Activated CD4-positive, alpha-beta T cell treated with anti-CD3 and anti-CD28 coated beads, Interleukin-2, amount 10 ng/mL, durations not matched to agents 24 days and 14 days (primary cell): ENCODE results near the gene MITF. TPM values are rescaled to one million over a fixed set of nuclear protein-coding genes. Genes with fewer than 3 reads are reported as not detected.

Experiments
- DNase-seq: peaks from one replicate; pipeline ENCODE4 v3.0.0; 2022
- H3K27ac Mint-ChIP-seq: one replicate; pipeline ENCODE4 v1.8.0; 2022; ENCODE audit warnings: mild to moderate bottlenecking, mixed read lengths
- H3K27me3 Mint-ChIP-seq: one replicate; pipeline ENCODE4 v1.8.0; 2022; ENCODE audit warnings: mixed read lengths
- H3K36me3 Mint-ChIP-seq: one replicate; pipeline ENCODE4 v1.8.0; 2022; ENCODE audit warnings: low read depth, mild to moderate bottlenecking, mixed read lengths
- H3K4me1 Mint-ChIP-seq: one replicate; pipeline ENCODE4 v1.8.0; 2021; ENCODE audit warnings: mixed read lengths
- H3K4me3 Mint-ChIP-seq: one replicate; pipeline ENCODE4 v1.8.0; 2022; ENCODE audit warnings: mild to moderate bottlenecking, moderate library complexity, mixed read lengths
- H3K9me3 Mint-ChIP-seq: one replicate; pipeline ENCODE4 v1.8.0; 2021; ENCODE audit warnings: mixed read lengths
- intact Hi-C: fragments of 100-400 bp; cut with micrococcal nuclease; formaldehyde crosslinking; loops from one replicate; pipeline ENCODE4 v1.15.1; 2023
- total RNA-seq: library from RNA; stranded (reverse); gene quantifications from 2 replicates; pipeline ENCODE4 v1.2.3, GENCODE V29; 2022

The MITF gene
- total RNA-seq, 1 donor from 2014 or later, result 0.16 TPM

GRCh38 chr3:69807674-69808073 is 68.4 kb downstream of the MITF start:
- no peaks in the 10 kb centered on the region for H3K9me3 Mint-ChIP-seq
- H3K4me1 Mint-ChIP-seq, result no peaks in the 10 kb centered on the region
- no peak overlapping the region for H3K4me3 Mint-ChIP-seq
- no peak overlapping the region for H3K27ac Mint-ChIP-seq
- no peaks in the 10 kb centered on the region for H3K36me3 Mint-ChIP-seq
- H3K27me3 Mint-ChIP-seq, result no peaks in the 10 kb centered on the region
- DNase-seq, result no peak
- intact Hi-C loops, result no loop called here

- H3K4me1 Mint-ChIP-seq, result no peaks in the 10 kb centered on the region
- H3K4me3 Mint-ChIP-seq, result no peak overlapping the region
- H3K36me3 Mint-ChIP-seq, result no peaks in the 10 kb centered on the region
- intact Hi-C loops, result no loop called here
- no peaks in the 10 kb centered on the region for H3K27me3 Mint-ChIP-seq
- H3K27ac Mint-ChIP-seq, result no peak overlapping the region
- no peak for DNase-seq
- H3K9me3 Mint-ChIP-seq, result no peaks in the 10 kb centered on the region
Measured at GRCh38 chr3:69809076-69809835, 70.0 kb downstream of the MITF start.

GRCh38 chr3:69811452-69812401 is 72.5 kb downstream of the MITF start:
- no peak for DNase-seq
- H3K36me3 Mint-ChIP-seq, result no peaks in the 10 kb centered on the region
- H3K9me3 Mint-ChIP-seq, result no peaks in the 10 kb centered on the region
- H3K4me3 Mint-ChIP-seq, result no peak overlapping the region
- H3K27me3 Mint-ChIP-seq, result no peaks in the 10 kb centered on the region
- H3K27ac Mint-ChIP-seq, result no peak overlapping the region
- no peaks in the 10 kb centered on the region for H3K4me1 Mint-ChIP-seq
- intact Hi-C loops, result no loop called here

GRCh38 chr3:69815970-69816369 is 76.7 kb downstream of the MITF start:
- Mint-ChIP-seq H3K27ac (no peak overlapping the region), H3K27me3 (no peaks in the 10 kb centered on the region), H3K4me3 (no peak overlapping the region), H3K4me1 (no peaks in the 10 kb centered on the region), H3K9me3 (no peaks in the 10 kb centered on the region), H3K36me3 (no peaks in the 10 kb centered on the region)
- no peak for DNase-seq
- intact Hi-C loops, result no loop called here

GRCh38 chr3:69817988-69818387 is 78.7 kb downstream of the MITF start:
- Mint-ChIP-seq H3K27me3 (no peaks in the 10 kb centered on the region), H3K4me3 (no peak overlapping the region), H3K36me3 (no peaks in the 10 kb centered on the region)

GRCh38 chr3:69819282-69819681 is 80.0 kb downstream of the MITF start:
- no peaks in the 10 kb centered on the region for H3K27me3 Mint-ChIP-seq
- no peaks in the 10 kb centered on the region for H3K4me1 Mint-ChIP-seq
- intact Hi-C loops, result no loop called here
- no peak for DNase-seq
- H3K4me3 Mint-ChIP-seq, result no peak overlapping the region
- H3K36me3 Mint-ChIP-seq, result no peaks in the 10 kb centered on the region
- no peak overlapping the region for H3K27ac Mint-ChIP-seq
- no peaks in the 10 kb centered on the region for H3K9me3 Mint-ChIP-seq

More at GRCh38 chr3:69817988-69818387, 78.7 kb downstream of the MITF start:
- Mint-ChIP-seq H3K4me1 (no peaks in the 10 kb centered on the region), H3K27ac (no peak overlapping the region), H3K9me3 (no peaks in the 10 kb centered on the region)
- no peak for DNase-seq
- intact Hi-C loops, result no loop called here

GRCh38 chr3:69821133-69821532 is 81.9 kb downstream of the MITF start:
- Mint-ChIP-seq H3K27ac (no peak overlapping the region), H3K36me3 (no peaks in the 10 kb centered on the region), H3K4me1 (no peaks in the 10 kb centered on the region), H3K9me3 (peaks cover 2% of the 10 kb centered on the region), H3K27me3 (no peaks in the 10 kb centered on the region), H3K4me3 (no peak overlapping the region)
- DNase-seq, result no peak
- intact Hi-C loops, result no loop called here

GRCh38 chr3:69823743-69824142 is 84.5 kb downstream of the MITF start:
- intact Hi-C loops, result no loop called here
- H3K4me3 Mint-ChIP-seq, result no peak overlapping the region
- no peak overlapping the region for H3K27ac Mint-ChIP-seq
- peaks cover 3% of the 10 kb centered on the region for H3K9me3 Mint-ChIP-seq
- H3K36me3 Mint-ChIP-seq, result no peaks in the 10 kb centered on the region
- DNase-seq, result no peak
- no peaks in the 10 kb centered on the region for H3K4me1 Mint-ChIP-seq
- H3K27me3 Mint-ChIP-seq, result no peaks in the 10 kb centered on the region

- DNase-seq, result no peak
- H3K36me3 Mint-ChIP-seq, result no peaks in the 10 kb centered on the region
- intact Hi-C loops, result no loop called here
- H3K27ac Mint-ChIP-seq, result no peak overlapping the region
- no peak overlapping the region for H3K4me3 Mint-ChIP-seq
- no peaks in the 10 kb centered on the region for H3K27me3 Mint-ChIP-seq
- H3K4me1 Mint-ChIP-seq, result no peaks in the 10 kb centered on the region
- peaks cover 3% of the 10 kb centered on the region for H3K9me3 Mint-ChIP-seq
Measured at GRCh38 chr3:69825446-69825845, 86.2 kb downstream of the MITF start.

- Mint-ChIP-seq H3K27ac (no peak overlapping the region), H3K27me3 (no peaks in the 10 kb centered on the region), H3K4me3 (no peak overlapping the region), H3K4me1 (no peaks in the 10 kb centered on the region), H3K9me3 (peaks cover 3% of the 10 kb centered on the region), H3K36me3 (no peaks in the 10 kb centered on the region)
- intact Hi-C loops, result no loop called here
- no peak for DNase-seq
Measured at GRCh38 chr3:69827127-69827526, 87.9 kb downstream of the MITF start.

- H3K36me3 Mint-ChIP-seq, result no peaks in the 10 kb centered on the region
- no peaks in the 10 kb centered on the region for H3K27me3 Mint-ChIP-seq
- peaks cover 3% of the 10 kb centered on the region for H3K9me3 Mint-ChIP-seq
- no peak overlapping the region for H3K27ac Mint-ChIP-seq
- intact Hi-C loops, result no loop called here
- no peak overlapping the region for H3K4me3 Mint-ChIP-seq
- no peaks in the 10 kb centered on the region for H3K4me1 Mint-ChIP-seq
- no peak for DNase-seq
Measured at GRCh38 chr3:69828817-69829216, 89.6 kb downstream of the MITF start.

GRCh38 chr3:69830147-69830546 is 90.9 kb downstream of the MITF start:
- Mint-ChIP-seq H3K9me3 (peaks cover 8% of the 10 kb centered on the region), H3K36me3 (no peaks in the 10 kb centered on the region), H3K27ac (no peak overlapping the region), H3K27me3 (no peaks in the 10 kb centered on the region), H3K4me3 (no peak overlapping the region), H3K4me1 (no peaks in the 10 kb centered on the region)
- intact Hi-C loops, result no loop called here
- no peak for DNase-seq

GRCh38 chr3:69831737-69832136 is 92.5 kb downstream of the MITF start:
- Mint-ChIP-seq H3K4me3 (no peak overlapping the region), H3K36me3 (no peaks in the 10 kb centered on the region), H3K27me3 (no peaks in the 10 kb centered on the region), H3K27ac (no peak overlapping the region), H3K9me3 (peaks cover 8% of the 10 kb centered on the region), H3K4me1 (no peaks in the 10 kb centered on the region)
- intact Hi-C loops, result no loop called here
- DNase-seq, result no peak

- DNase-seq, result no peak
- Mint-ChIP-seq H3K27me3 (no peaks in the 10 kb centered on the region), H3K36me3 (no peaks in the 10 kb centered on the region), H3K4me1 (no peaks in the 10 kb centered on the region), H3K27ac (no peak overlapping the region), H3K9me3 (peaks cover 8% of the 10 kb centered on the region), H3K4me3 (no peak overlapping the region)
- intact Hi-C loops, result no loop called here
Measured at GRCh38 chr3:69833591-69833990, 94.3 kb downstream of the MITF start.
